DMS79 treated with DMSO at 0.1 percent for 48 hours (cell line): Measurements from ENCODE around the gene FCHSD2.
"Not testable (repeated sequence)": the region's sequence is repeated elsewhere in the genome, so short reads cannot be mapped to it uniquely, and the experiment has no call there.

Experiments
- DNase-seq: peaks from one replicate; lab custom pipeline; 2025; lab: John Stamatoyannopoulos, UW

FCHSD2 gene

GRCh38 chr11:73151416-73151815, 9.3 kb upstream of the FCHSD2 start:
- DNase-seq = no peak

GRCh38 chr11:73149105-73149504, 7.0 kb upstream of the FCHSD2 start:
- DNase-seq = no peak

GRCh38 chr11:73147771-73148681, 5.9 kb upstream of the FCHSD2 start:
- no peak for DNase-seq

- no peak for DNase-seq
These were observed 4.0 kb upstream of the FCHSD2 start for GRCh38 chr11:73145986-73146575.

GRCh38 chr11:73143126-73143838, 1.2 kb upstream of the FCHSD2 start:
- peak; percentile 91 for DNase-seq

GRCh38 chr11:73141309-73142127, 600 bp downstream of the FCHSD2 start:
- DNase-seq = peak; percentile 83

- no peak for DNase-seq
These were observed 1.1 kb downstream of the FCHSD2 start for GRCh38 chr11:73141031-73141308.

- peak; percentile 36 for DNase-seq
These were observed 1.7 kb downstream of the FCHSD2 start for GRCh38 chr11:73140213-73141030.

GRCh38 chr11:73139476-73140198, 2.5 kb downstream of the FCHSD2 start:
- no peak for DNase-seq

GRCh38 chr11:73137944-73138274, 4.2 kb downstream of the FCHSD2 start:
- DNase-seq = no peak

GRCh38 chr11:73137262-73137943, 4.7 kb downstream of the FCHSD2 start:
- no peak for DNase-seq

GRCh38 chr11:73136722-73137121, 5.4 kb downstream of the FCHSD2 start:
- DNase-seq = not testable (repeated sequence)

GRCh38 chr11:73135346-73136284, 6.5 kb downstream of the FCHSD2 start:
- DNase-seq = no peak

- DNase-seq = not testable (repeated sequence)
These were observed 9.8 kb downstream of the FCHSD2 start for GRCh38 chr11:73132349-73132748.

- no peak for DNase-seq
These were observed 11.9 kb downstream of the FCHSD2 start for GRCh38 chr11:73130181-73130580.

GRCh38 chr11:73129198-73129597, 12.9 kb downstream of the FCHSD2 start:
- DNase-seq = no peak

GRCh38 chr11:73126804-73127480, 15.2 kb downstream of the FCHSD2 start:
- no peak for DNase-seq

- DNase-seq = no peak
These were observed 17.3 kb downstream of the FCHSD2 start for GRCh38 chr11:73124800-73125199.
